GM12874 (cell line): ENCODE measurements around the gene ZCCHC24.

Source experiments
- TF ChIP-seq, protein P1 (sequence below): IDR thresholded peaks from 2 replicates; pipeline ENCODE4 v1.5.1; 2011; ENCODE audit warnings: low read depth, mild to moderate bottlenecking, control low read depth, low read length, moderate library complexity; ENCODE audit not compliant: insufficient read depth

The ZCCHC24 gene

GRCh38 chr10:79438021-79438698 lies 7.3 kb downstream of the ZCCHC24 start:
- TF ChIP-seq, protein P1, sequence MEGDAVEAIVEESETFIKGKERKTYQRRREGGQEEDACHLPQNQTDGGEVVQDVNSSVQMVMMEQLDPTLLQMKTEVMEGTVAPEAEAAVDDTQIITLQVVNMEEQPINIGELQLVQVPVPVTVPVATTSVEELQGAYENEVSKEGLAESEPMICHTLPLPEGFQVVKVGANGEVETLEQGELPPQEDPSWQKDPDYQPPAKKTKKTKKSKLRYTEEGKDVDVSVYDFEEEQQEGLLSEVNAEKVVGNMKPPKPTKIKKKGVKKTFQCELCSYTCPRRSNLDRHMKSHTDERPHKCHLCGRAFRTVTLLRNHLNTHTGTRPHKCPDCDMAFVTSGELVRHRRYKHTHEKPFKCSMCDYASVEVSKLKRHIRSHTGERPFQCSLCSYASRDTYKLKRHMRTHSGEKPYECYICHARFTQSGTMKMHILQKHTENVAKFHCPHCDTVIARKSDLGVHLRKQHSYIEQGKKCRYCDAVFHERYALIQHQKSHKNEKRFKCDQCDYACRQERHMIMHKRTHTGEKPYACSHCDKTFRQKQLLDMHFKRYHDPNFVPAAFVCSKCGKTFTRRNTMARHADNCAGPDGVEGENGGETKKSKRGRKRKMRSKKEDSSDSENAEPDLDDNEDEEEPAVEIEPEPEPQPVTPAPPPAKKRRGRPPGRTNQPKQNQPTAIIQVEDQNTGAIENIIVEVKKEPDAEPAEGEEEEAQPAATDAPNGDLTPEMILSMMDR, result no peak

DNA sequence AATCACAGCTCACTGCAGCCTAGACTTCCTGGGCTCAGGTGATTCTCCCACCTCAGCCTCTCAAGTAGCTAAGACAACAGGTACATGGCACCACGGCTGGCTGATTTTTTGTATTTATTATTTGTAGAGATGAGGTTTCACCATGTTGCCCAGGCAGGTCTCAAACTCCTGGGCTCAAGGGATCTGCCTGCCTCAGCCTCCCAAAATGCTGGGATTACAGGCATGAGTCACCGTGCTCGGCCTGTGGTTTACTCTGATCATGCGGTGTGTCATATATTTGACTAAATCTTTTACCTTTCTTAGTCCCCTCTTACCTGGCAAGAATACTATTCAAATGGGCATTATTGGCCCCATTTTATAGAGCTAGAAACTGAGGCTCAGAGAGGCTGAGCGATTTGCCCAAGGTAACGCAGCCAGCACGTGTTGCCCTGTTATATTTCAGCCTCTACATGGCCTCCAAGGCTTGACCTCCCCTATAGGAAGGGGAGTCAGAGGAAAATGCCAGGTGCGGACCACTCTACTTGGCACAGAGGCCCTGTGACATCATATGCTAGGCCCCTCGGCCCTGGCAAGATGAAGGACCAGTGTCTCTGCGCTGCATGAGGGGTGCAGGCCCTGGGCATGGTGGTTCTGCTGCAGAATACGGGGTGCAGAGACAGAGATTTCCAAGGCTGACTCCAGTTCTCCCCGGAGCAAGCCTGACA lies 8.2 kb downstream of the ZCCHC24 start:
- TF ChIP-seq, protein P1, result no peak

DNA sequence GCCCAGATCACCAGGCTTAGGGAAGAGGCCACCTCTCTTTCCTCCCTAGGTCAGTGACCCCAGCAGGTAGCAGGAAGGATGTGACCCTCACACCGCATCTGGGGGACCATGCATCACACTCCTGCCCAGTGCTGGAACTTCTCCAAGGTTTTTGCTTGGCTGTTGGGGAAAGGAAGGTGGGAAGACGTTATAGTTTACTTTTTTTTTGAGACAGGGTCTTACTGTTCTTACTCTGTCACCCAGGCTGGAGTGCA lies 8.6 kb downstream of the ZCCHC24 start:
- TF ChIP-seq, protein P1, result no peak

DNA sequence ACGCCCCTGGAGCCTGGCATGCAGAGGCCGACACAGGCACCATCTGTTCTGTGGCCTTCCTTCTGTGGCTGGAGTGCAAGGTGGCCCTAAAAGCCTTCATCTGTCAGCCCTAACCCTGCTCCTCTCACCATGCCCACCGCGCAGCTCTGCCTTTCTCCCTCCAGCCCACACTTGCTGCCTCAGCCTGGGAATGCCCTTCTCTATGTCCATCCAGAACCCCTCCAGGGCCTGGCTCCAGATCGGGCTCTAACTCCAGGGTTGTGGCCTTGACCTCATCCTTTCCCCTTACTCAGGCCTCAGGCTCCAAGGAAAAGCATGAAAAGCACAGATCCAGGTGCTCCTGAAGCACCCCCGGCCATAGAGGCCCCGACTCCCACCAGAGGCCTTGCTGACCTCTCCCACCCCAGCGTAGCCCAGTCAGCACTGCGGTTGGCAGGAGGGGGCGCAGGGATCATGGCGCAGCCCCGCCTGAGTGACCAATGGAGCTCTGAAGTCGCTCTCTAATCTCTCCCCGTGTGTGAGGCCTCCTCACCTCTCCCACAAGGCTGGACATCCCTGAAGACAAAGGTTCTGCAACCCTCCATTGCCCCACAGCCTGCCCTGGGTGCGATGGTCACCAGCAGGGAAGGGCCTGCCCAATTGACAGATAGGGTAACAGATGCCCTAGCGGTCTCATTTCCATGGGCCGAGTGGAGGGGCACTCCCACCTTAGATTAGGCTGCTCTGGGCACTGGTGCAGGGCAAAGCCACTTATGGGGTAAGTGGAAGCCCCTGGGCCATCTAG lies 9.2 kb downstream of the ZCCHC24 start:
- TF ChIP-seq, protein P1, result no peak

GRCh38 chr10:79435271-79436065 lies 10.0 kb downstream of the ZCCHC24 start:
- TF ChIP-seq, protein P1, result no peak

- TF ChIP-seq, protein P1, result no peak
Measured at GRCh38 chr10:79434821-79435251, 10.6 kb downstream of the ZCCHC24 start.
